GM10248 (cell line): Measurements from ENCODE around the gene QKI.

Experiments used
- CTCF ChIA-PET: fragments of 300-600 bp; sonication (Branson Sonifier 250); formaldehyde crosslinking; extraction: SDS; loops from one replicate; lab custom pipeline; 2021; ENCODE audit warnings: antibody characterized with exemption; lab: Yijun Ruan, JAX
- POLR2A ChIA-PET: fragments of 350-650 bp; sonication (Branson Sonifier 250); formaldehyde crosslinking; extraction: SDS; loops from one replicate; lab custom pipeline; 2020; ENCODE audit warnings: antibody characterized with exemption; lab: Yijun Ruan, JAX
- DNase-seq: peaks from one replicate; pipeline ENCODE4 v3.0.0; 2012; ENCODE audit errors: extremely low spot score
- TF ChIP-seq, protein P1 (sequence below): IDR thresholded peaks from 2 replicates; pipeline ENCODE4 v1.5.1; 2012; ENCODE audit warnings: mild to moderate bottlenecking, low read depth; ENCODE audit errors: extremely low read depth, missing control alignments, control extremely low read depth

QKI gene

DNA sequence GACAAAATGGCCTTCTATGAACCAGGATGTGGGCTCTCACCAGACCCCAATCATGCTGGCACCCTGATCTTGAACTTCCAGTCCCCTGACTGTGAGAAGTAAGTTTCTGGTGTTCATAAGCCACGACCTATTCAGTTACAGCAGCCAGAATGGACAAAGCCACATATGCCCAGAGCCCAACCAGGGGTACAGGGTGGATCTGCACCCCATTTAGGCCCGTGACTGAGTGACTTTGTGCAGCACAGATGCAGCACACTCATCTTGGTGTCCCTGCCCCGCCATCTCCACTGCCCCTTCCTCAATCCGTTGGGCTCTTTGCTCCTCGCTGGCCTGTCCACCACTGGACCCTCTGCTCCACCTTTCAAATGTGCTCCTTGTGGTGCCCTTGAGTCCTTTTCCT is 205.6 kb downstream of the QKI start:
- CTCF ChIA-PET, result no interaction called here
- TF ChIP-seq, protein P1, sequence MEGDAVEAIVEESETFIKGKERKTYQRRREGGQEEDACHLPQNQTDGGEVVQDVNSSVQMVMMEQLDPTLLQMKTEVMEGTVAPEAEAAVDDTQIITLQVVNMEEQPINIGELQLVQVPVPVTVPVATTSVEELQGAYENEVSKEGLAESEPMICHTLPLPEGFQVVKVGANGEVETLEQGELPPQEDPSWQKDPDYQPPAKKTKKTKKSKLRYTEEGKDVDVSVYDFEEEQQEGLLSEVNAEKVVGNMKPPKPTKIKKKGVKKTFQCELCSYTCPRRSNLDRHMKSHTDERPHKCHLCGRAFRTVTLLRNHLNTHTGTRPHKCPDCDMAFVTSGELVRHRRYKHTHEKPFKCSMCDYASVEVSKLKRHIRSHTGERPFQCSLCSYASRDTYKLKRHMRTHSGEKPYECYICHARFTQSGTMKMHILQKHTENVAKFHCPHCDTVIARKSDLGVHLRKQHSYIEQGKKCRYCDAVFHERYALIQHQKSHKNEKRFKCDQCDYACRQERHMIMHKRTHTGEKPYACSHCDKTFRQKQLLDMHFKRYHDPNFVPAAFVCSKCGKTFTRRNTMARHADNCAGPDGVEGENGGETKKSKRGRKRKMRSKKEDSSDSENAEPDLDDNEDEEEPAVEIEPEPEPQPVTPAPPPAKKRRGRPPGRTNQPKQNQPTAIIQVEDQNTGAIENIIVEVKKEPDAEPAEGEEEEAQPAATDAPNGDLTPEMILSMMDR, result no peak
- POLR2A ChIA-PET, result no interaction called here
- DNase-seq, result no peak

- no peak for DNase-seq
- POLR2A ChIA-PET, result no interaction called here
These were observed 206.3 kb downstream of the QKI start for GRCh38 chr6:163620670-163621330.

DNA sequence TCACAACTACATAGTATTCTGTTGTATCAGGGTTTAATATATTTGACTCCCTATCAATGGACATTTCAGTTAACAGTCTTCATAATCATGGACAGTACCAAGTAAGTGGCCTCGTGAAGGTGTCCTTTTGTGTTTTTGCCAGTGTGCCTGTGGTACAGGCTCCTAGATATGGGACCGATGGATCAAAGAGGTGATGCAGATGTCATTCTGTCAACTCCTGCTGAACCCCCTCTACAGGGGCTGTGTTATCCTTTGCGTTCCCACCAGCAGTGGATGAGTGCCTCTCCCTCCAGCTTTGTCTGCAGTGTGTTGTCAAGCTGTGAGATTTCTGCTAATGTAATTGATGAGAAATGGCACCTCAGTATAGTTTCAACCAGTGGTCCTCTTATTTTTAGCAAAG is 210.7 kb downstream of the QKI start:
- POLR2A ChIA-PET, result no interaction called here
- CTCF ChIA-PET, result no interaction called here
- TF ChIP-seq, protein P1, result no peak
- DNase-seq, result no peak

More at GRCh38 chr6:163620670-163621330, 206.3 kb downstream of the QKI start:
- TF ChIP-seq, protein P1, result no peak
- CTCF ChIA-PET, result no interaction called here

- DNase-seq, result no peak
These were observed 211.8 kb downstream of the QKI start for GRCh38 chr6:163626073-163626867.

GRCh38 chr6:163627274-163628062 is 212.9 kb downstream of the QKI start:
- DNase-seq, result peak; percentile 35
- ChIA-PET CTCF (interaction anchor here (1.1 to 1.2 kb wide), 2 partner anchors 11 to 79 kb away, joined by 4 read pairs; no protein-coding TSS in a partner anchor), POLR2A (no interaction called here)
- TF ChIP-seq, protein P1, result no peak

More at GRCh38 chr6:163626073-163626867, 211.8 kb downstream of the QKI start:
- ChIA-PET CTCF (interaction anchor here (1.2 kb wide), 1 partner anchor 10 kb away, joined by 4 read pairs; no protein-coding TSS in a partner anchor), POLR2A (no interaction called here)
- TF ChIP-seq, protein P1, result no peak
